Uterus (tissue), 4 donors: Measurements from ENCODE around the gene ZFYVE28. TPM values are rescaled to one million over a fixed set of nuclear protein-coding genes. Genes with fewer than 3 reads are reported as not detected.

ENCODE experiments used
- DNase-seq, 2 donors: peaks; one replicate each; pipeline ENCODE4 v3.0.0-alpha.2; 2019 to 2020
- H3K27ac ChIP-seq, 2 donors: fragments of 200-600 bp; sonication (generic); 1 replicate in 1 of 2; 2 replicates in 1 of 2; pipeline ENCODE4 v1.5.1; 2016 to 2018
- H3K27me3 ChIP-seq, 2 donors: fragments of 200-600 bp; sonication (generic); one replicate each; pipeline ENCODE4 v1.5.1; 2018 to 2019; ENCODE audit warnings: control low read depth in 1 of 2
- H3K36me3 ChIP-seq, 2 donors: fragments of 200-600 bp; sonication (generic); one replicate each; pipeline ENCODE4 v1.5.1; 2019; ENCODE audit warnings: control low read depth in 1 of 2
- H3K4me1 ChIP-seq, 2 donors: fragments of 200-600 bp; sonication (generic); one replicate each; pipeline ENCODE4 v1.5.1; 2018 to 2019; ENCODE audit warnings: control low read depth in 1 of 2
- H3K4me3 ChIP-seq, 2 donors: fragments of 200-600 bp; sonication (generic); 1 replicate in 1 of 2; 2 replicates in 1 of 2; pipeline ENCODE4 v1.5.1; 2018 to 2019; ENCODE audit warnings: mild to moderate bottlenecking in 1 of 2
- H3K9me3 ChIP-seq, 2 donors: fragments of 200-600 bp; sonication (generic); one replicate each; pipeline ENCODE4 v1.5.1; 2019; ENCODE audit warnings: control low read depth in 1 of 2
- POLR2A ChIP-seq, 2 donors: fragments of 450-650 bp; IDR thresholded peaks; one replicate each; pipeline ENCODE4 v1.6.1; 2016; ENCODE audit warnings: antibody characterized with exemption in 2 of 2, mild to moderate bottlenecking in 1 of 2, moderate library complexity in 1 of 2
- intact Hi-C: fragments of 100-400 bp; cut with DNase I; formaldehyde crosslinking; loops from one replicate; pipeline ENCODE4 v1.15.1; 2023; ENCODE audit warnings: low total_unique reads
- total RNA-seq, 4 donors: library from RNA; depleted of rRNA in 3 of 4; stranded (reverse); fragments of >200 nt in 3 of 4; gene quantifications; one replicate each; pipeline versions ENCODE4 v1.1.0 to v1.2.4, GENCODE V29; 2014 to 2023
- TF ChIP-seq, protein P1 (sequence below), 4 experiments: fragments of 200-600 bp in 2 of 4; fragments of 450-650 bp in 2 of 4; sonication (generic) in 2 of 4; IDR thresholded peaks; one replicate each; pipeline ENCODE4 v1.5.1; 2016 to 2019; ENCODE audit warnings: antibody characterized with exemption in 4 of 4, mild to moderate bottlenecking in 2 of 4, moderate library complexity in 1 of 4
- donor health status: DM: yes; HTN: yes; CAD: no.

Gene ZFYVE28
- total RNA-seq, 4 donors from 2014 or later = 5.4 to 16.7 (median 13.4) TPM

DNA sequence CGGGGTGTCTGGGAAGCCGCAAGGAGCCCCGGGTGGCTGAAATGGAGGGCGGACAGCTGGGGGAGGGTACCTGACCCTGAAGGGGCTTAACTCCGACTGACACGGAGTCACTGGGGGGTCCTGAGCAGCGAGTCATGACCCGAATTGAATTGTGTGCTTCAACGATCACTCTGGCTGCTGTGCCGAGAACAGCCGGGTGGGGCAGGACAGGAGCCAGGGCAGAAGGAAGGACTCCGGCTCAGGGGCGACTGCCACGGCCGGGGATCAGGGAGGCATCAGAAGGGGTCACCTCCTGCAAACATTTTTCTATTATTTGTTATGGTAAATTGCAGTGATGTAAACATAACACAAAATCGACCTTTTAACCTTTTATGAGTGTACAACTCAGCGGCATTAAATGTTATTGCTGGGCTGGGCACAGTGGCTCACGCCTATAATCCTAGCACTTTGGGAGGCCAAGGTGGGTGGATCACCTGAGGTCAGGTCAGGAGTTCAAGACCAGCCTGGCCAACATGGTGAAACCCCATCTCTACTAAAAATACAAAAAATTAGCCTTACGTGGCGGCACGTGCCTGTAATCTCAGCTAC lies 21.6 kb downstream of the ZFYVE28 start:
- Histone ChIP-seq H3K4me1 (peaks cover 0 to 9% of the 10 kb centered on the region in 2 donors), H3K27me3 (no peaks in the 10 kb centered on the region), H3K27ac (no peak overlapping the region), H3K4me3 (no peak overlapping the region), H3K9me3 (no peaks in the 10 kb centered on the region), H3K36me3 (no peaks in the 10 kb centered on the region)
- TF ChIP-seq, protein P1, sequence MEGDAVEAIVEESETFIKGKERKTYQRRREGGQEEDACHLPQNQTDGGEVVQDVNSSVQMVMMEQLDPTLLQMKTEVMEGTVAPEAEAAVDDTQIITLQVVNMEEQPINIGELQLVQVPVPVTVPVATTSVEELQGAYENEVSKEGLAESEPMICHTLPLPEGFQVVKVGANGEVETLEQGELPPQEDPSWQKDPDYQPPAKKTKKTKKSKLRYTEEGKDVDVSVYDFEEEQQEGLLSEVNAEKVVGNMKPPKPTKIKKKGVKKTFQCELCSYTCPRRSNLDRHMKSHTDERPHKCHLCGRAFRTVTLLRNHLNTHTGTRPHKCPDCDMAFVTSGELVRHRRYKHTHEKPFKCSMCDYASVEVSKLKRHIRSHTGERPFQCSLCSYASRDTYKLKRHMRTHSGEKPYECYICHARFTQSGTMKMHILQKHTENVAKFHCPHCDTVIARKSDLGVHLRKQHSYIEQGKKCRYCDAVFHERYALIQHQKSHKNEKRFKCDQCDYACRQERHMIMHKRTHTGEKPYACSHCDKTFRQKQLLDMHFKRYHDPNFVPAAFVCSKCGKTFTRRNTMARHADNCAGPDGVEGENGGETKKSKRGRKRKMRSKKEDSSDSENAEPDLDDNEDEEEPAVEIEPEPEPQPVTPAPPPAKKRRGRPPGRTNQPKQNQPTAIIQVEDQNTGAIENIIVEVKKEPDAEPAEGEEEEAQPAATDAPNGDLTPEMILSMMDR (IDR thresholded peaks at IDR 0.05) = no peak
- no peak for TF ChIP-seq POLR2A (IDR thresholded peaks at IDR 0.05)
- intact Hi-C loops = no loop called here
- no peak for DNase-seq

DNA sequence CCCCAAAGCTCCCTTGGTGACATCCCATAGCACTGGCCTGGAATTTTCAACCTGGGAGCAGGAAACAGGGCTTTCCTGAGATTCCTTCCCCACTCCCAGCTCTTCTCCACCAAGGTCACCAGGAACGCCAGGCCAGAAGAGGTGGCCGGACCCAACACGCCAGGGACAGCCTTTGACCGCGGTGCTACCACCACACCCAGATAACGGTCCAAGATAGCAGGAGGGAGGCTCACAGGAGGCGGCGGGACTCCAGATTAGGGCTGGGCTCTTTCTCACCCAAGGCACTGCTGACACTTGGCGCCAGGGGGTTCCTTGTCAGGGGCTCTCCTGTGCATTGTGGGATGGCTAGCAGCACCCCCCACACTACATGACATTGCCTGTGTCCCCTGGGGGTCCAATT lies 22.9 kb downstream of the ZFYVE28 start:
- intact Hi-C loops = no loop called here
- Histone ChIP-seq H3K4me3 (no peak overlapping the region), H3K36me3 (no peaks in the 10 kb centered on the region), H3K4me1 (no peaks in the 10 kb centered on the region), H3K27me3 (no peaks in the 10 kb centered on the region), H3K27ac (no peak overlapping the region), H3K9me3 (no peaks in the 10 kb centered on the region)
- no peak for TF ChIP-seq POLR2A (IDR thresholded peaks at IDR 0.05)
- TF ChIP-seq, protein P1 (IDR thresholded peaks at IDR 0.05) = no peak
- no peak for DNase-seq

DNA sequence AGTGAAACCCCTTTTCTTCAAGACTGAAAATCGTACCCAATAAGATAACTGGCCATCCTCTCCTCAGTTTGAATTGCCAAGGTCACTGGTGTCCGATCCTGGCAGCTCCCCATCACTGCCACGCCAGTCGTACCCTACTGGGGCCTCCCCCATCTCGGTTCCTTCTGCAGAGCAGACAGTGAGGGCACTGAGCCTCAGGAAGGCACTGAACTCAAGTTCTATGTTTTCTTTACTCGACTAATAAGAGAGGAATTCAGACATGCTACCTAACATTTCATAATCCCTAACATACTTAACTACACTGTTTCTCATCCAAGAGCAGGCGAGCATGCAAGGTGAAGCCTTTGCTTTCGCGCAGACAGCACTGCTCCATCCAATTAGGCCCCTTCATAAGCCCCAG lies 23.4 kb downstream of the ZFYVE28 start:
- H3K4me3 ChIP-seq = no peak overlapping the region
- no peaks in the 10 kb centered on the region for H3K9me3 ChIP-seq
- H3K36me3 ChIP-seq = no peaks in the 10 kb centered on the region
- intact Hi-C loops = no loop called here
- no peaks in the 10 kb centered on the region for H3K4me1 ChIP-seq
- TF ChIP-seq, protein P1 (IDR thresholded peaks at IDR 0.05) = no peak
- TF ChIP-seq POLR2A (IDR thresholded peaks at IDR 0.05) = no peak
- no peaks in the 10 kb centered on the region for H3K27me3 ChIP-seq
- DNase-seq = no peak
- H3K27ac ChIP-seq = no peak overlapping the region

DNA sequence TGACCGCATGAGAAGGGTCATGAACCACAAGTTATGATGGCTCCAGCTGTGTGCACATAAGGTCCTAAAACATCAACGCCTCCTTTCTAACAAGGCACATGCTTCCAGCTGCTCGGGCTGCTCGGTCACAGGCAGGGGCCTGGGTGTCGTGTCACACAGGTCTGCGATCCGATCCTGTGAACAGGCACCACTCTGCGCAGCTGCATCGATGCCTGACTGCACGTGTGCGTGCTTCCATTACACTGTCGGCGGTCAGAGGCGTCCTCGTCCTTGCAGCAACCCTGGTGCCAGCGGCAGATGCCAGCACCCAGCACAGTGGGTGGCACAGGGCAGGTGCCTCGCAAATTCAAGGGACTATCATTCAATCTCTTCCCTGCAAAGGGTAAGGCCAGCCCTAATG lies 23.9 kb downstream of the ZFYVE28 start:
- no peak overlapping the region for H3K4me3 ChIP-seq
- H3K9me3 ChIP-seq = no peaks in the 10 kb centered on the region
- intact Hi-C loops = no loop called here
- no peaks in the 10 kb centered on the region for H3K36me3 ChIP-seq
- H3K4me1 ChIP-seq = no peaks in the 10 kb centered on the region
- H3K27ac ChIP-seq = no peak overlapping the region
- no peak for DNase-seq
- H3K27me3 ChIP-seq = no peaks in the 10 kb centered on the region
- TF ChIP-seq, protein P1 (IDR thresholded peaks at IDR 0.05) = no peak
- TF ChIP-seq POLR2A (IDR thresholded peaks at IDR 0.05) = no peak

DNA sequence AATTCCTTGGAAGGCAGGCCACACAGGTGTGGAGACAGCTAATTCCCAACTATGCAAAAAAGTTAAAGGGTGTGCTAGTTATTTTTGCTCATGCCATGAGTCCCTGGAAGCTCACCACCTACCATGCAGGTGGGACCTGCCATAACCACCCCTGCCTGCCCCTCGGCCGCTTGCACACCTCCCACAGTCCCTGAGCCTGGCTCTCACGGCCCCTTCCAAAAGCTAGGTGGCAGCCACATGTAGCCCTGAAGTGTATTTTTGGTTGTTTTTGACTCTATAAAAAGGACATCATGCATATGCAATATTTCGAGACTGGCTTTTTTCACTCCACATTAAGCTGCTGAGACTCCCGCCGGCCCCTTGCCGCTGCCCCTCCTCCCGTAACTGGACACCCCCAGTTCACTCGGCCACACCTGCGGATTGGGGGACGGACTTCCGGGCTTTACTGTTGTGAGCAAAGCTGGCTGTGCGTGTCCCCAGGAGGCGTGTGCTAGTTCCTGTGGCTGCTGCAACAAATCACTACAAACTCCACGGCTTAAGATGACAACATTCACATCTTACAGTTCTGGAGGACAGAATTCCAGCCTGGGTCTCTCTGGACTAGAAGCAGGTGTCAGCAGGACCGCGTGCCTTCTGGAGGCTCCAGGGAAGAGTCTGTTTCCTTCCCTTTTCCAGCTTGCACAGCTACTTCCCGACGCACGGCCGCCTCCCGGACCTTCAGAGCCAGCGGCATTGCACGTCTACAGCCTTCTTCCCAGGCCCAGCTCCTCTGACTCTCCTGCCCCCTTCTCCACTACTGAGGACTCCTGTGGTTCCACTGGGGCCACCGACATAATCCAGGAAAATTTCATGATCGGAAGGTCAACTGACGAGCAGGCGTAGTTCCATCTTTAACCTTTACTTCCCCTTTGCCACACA lies 24.8 kb downstream of the ZFYVE28 start:
- Histone ChIP-seq H3K4me1 (no peaks in the 10 kb centered on the region), H3K9me3 (no peaks in the 10 kb centered on the region), H3K27me3 (no peaks in the 10 kb centered on the region), H3K36me3 (no peaks in the 10 kb centered on the region), H3K4me3 (no peak overlapping the region), H3K27ac (no peak overlapping the region)
- intact Hi-C loops = no loop called here
- TF ChIP-seq, protein P1 (IDR thresholded peaks at IDR 0.05) = no peak
- TF ChIP-seq POLR2A (IDR thresholded peaks at IDR 0.05) = no peak
- DNase-seq = no peak
